HG03159 (cell line): ENCODE results near the gene ITGB1BP2.
"Not testable (repeated sequence)": the region's sequence is repeated elsewhere in the genome, so short reads cannot be mapped to it uniquely, and the experiment has no call there.

Source experiments
- ATAC-seq: cut with Tn5 transposase; IDR thresholded peaks from one replicate; pipeline ENCODE4 v1.9.1; 2021; ENCODE audit warnings: mild to moderate bottlenecking, moderate library complexity; ENCODE audit not compliant: unreplicated experiment

ITGB1BP2 gene

DNA sequence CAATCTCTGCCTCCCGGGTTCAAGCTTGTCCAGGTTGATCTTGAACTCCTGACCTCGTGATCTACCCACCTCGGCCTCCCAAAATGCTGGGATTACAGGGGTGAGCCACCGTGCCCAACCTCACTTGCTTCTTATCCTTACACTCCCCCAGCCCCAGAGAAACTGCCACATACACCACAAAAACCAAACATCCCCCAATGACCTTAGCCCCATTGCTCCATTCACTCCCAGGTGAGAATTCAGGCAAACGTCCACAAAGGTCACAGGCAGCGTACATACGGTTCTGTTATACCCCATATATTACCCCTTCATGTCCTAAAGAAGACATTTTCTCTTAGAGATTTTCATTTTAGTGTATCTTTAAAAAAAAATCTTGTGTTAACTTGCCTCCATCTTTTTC, 1.1 kb upstream of the ITGB1BP2 start:
- ATAC-seq = not testable (repeated sequence)

DNA sequence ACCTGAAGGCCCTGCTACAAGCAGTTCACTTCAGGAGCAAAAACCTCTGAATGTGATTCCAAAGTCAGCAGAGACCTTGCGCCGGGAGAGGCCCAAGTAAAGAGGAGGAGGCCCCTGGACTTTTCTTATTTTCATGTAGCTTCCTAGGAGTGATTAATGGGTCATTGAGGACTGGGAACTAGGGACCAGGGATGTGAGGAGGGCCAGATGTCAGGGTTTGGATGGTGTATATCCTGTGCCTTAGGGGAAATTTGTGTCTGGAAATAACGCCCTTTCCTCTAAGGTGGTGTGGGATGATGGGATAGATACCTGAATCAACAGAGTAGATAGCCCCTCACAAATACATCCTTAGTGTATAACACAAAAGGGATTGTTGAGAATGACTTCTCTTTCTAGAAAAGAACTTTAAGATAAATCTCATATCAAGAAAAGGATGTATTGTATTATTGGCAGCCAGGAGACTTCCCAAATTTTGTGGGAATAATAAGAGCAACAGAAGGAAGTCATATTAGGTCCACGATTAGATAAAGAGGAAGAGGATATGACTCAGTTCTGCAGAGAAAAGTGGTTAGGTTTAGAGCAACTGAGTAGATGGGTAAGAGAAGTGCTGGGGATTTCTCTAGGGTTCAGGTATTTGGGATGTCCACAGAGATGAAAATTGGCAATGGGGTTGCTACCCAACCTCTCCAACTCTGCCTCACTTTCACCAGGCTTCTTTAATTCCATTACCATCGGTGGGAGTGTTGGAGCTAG, 1.1 kb downstream of the ITGB1BP2 start:
- ATAC-seq = no peak

DNA sequence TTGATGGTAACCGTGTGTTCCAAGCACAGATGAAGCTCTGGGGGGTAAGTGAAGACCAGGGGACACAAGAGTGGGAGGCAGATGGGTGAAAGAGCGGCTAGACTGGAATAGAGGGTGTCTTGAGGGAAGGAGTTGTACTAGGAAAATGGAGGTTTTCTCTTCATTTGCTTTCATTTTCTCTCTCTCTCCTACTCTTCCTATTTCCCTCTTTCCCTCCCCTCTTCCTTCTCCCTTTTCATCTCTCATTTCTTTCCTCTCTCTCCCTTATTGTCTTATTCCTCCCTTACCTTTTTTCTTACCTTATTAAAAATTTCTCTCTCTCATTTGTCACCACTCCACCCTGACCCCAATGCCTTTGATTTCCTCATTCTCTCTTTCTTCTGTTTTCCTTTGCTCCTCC, 3.0 kb downstream of the ITGB1BP2 start:
- ATAC-seq = no peak

DNA sequence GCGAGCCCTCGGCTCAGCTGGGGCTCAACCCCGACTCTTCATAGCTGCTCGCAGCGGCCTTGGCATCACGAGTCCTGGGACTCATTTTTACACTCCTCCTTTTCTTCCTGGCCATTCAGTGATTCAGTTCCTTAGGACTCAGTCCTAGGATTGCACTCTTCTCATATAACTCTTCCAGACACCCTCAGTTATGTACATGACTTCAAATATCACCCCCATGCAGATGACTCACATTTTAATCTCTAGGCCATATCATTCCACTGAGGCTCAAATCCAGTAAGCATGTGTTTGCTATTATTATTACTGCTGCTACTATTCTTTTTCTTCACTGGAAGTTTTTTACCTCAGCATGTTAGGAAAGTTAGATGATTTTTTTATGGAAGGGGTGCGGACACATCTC, 14.4 kb downstream of the ITGB1BP2 start:
- no peak for ATAC-seq

DNA sequence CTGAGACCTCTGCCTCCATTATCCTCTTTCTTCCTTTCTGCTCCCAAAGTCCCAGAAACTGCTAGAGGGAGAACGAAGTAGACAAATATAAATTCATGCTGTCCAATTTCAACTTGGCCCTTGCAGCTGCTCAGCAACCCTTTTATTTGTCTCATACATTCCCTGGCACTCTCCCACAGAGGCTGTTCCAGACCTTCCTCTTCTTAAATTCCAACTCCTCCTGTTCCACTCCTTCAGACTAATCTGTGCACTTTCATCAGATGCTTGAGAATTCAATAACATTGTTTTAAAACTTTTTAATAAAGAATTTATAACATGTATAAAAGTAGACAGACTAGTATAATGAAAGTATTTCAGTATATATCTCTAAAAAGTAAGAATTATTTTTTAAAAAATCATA, 15.4 kb downstream of the ITGB1BP2 start:
- ATAC-seq = not testable (repeated sequence)

DNA sequence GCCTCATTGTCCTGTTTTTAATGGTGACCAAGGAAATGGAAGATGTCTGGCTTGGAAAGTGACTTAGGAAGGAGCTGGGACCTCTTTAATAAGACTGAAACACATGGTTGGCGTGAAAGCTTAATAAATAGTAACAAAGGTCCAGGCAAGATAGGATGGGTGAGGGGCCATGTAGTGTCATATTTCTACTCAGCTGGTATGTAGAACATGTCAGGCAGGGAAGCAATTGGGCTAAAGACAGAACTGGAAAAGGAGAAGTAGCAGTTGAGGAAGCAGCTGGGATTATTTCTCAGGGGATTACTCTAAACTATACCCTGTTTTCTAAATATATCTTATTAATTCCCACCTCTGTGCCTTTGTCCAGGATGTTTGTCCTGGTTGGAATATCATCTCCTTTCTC, 18.6 kb downstream of the ITGB1BP2 start:
- no peak for ATAC-seq

DNA sequence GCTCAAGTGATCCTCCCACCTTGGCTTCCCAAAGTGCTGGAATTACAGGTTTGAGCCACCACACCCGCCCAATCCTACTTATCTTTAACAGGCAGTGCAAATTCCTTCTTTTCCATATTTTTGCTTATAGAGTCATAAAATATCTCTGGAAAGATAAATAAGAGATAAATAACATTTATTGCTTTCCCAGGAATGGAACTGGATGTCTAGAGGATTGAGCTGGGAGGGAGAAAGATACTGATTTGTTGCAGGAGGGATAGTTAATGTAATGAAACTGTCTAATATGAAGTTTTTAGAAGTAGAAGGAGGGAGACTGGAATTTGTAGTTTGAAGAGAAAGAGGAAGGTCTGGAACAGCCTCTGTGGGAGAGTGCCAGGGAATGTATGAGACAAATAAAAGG, 20.2 kb downstream of the ITGB1BP2 start:
- ATAC-seq = no peak

DNA sequence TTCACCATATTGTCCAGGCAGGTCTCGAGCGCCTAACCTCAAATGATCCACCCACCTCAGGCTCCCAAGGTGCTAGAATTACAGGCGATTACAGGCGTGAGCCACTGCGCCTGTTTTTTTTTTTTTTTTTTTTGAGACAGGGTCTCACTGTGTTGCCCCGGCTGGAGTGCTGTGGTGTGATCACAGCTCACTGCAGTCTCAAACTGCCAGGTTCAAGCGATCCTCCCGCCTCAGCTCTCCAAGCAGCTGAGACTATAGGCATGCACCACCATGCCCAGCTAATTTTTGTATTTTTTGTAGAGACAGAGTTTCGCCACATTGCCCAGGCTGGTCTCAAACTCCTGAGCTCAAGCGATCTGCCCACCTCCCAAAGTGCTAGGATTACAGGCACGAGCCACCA, 22.9 kb downstream of the ITGB1BP2 start:
- not testable (repeated sequence) for ATAC-seq

DNA sequence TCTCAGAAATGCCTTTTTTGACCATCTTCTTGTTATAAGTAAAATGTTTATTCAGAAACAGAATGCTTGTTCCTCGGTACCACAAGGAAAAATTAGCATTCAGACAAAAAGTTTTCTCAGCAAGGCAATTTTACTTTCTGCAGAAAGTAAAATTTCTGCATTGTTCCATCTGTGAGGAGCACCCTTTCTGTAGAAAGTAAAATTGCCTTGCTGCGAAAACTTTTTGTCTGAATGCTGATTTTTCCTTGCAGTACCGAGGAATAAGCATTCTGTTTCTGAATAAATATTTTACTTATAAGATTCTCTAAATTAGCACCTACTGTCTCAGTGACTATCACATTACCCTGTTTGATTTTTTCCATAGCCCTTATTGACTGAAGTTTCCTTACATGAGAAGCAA, 24.8 kb downstream of the ITGB1BP2 start:
- no peak for ATAC-seq

DNA sequence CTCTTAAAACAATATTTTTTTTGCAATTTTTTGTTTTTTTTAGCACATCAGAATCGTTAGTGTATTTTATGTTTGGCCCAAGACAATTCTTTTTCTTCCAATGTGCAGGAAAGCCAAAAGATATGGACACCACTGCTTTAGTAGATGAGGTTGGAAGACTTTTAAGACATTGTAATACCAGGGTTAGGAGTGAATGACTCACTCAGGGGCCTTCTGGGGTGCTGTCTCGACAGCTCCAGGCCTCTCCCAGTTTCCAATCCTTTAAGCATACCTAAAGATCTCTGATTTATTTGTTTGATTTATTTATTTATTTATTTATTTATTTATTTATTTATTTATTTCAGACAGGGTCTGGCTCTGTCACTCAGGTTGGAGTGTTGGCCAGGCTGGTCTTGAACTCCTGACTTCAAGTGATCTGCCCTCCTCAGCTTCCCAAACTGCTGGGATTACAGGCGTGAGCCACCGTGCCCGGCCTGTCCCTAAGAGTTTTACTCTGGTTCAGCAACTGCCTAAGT, 47.7 kb downstream of the ITGB1BP2 start:
- ATAC-seq = not testable (repeated sequence)

DNA sequence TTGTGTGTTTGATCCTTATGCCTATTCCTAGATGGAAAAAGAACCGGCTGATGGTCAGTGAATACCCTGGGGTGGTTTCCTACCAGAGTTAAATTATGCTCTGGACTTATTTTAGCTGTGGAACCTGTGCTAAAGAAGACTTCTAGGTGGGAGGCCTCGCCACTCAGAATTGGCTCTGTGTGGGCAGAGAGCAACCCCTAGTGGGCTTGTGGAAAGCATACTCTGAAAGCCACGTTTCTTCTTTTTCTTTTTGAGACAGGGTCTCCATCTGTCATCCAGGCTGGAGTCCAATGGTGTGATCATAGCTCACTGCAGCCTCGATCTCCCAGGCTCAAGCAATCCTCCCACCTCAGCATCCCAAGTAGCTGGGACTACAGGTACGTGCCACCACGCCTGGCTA, 48.3 kb downstream of the ITGB1BP2 start:
- not testable (repeated sequence) for ATAC-seq

DNA sequence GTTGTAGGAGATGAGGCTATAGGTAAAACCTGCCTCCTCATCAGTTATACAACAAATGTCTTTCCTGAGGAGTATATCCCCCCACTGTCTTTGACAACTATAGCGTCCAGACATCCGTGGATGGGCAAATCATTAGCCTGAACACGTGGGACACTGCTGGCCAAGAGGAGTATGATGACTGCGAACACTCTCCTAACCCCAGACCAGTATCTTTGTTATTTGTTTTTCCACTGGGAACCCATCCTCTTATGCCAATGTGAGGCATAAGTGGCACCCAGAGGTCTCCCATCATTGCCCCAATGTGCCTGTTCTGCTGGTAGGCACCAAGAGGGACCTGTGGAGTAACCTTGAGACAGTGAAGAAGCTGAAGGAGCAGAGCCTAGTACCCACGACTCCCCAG, 50.9 kb downstream of the ITGB1BP2 start:
- ATAC-seq = not testable (repeated sequence)
